Immature natural killer cell (primary cell): ENCODE data around the gene TSPAN17. TPM values are rescaled to one million over a fixed set of nuclear protein-coding genes. Genes with fewer than 3 reads are reported as not detected.
"Not testable (repeated sequence)": the region's sequence is repeated elsewhere in the genome, so short reads cannot be mapped to it uniquely, and the experiment has no call there.

Source experiments
- DNase-seq, 3 donors: peaks; one replicate each; pipeline ENCODE4 v3.0.0; 2022; ENCODE audit warnings: mixed read lengths in 1 of 3
- H3K27ac Mint-ChIP-seq, 6 donors: one replicate each; pipeline ENCODE4 v1.8.0; 2020; ENCODE audit warnings: mixed read lengths in 6 of 6, mild to moderate bottlenecking in 5 of 6, inconsistent platforms in 4 of 6, moderate library complexity in 3 of 6
- H3K27me3 Mint-ChIP-seq, 3 donors: one replicate each; pipeline ENCODE4 v1.8.0; 2020 to 2021; ENCODE audit warnings: low read depth in 3 of 3, mild to moderate bottlenecking in 3 of 3, mixed read lengths in 3 of 3, moderate library complexity in 3 of 3, inconsistent platforms in 1 of 3
- H3K36me3 Mint-ChIP-seq, 3 donors: one replicate each; pipeline ENCODE4 v1.8.0; 2020; ENCODE audit warnings: mixed read lengths in 3 of 3, inconsistent platforms in 2 of 3, mild to moderate bottlenecking in 2 of 3
- H3K4me1 Mint-ChIP-seq, 2 donors: one replicate each; pipeline ENCODE4 v1.8.0; 2020; ENCODE audit warnings: inconsistent platforms in 2 of 2, mild to moderate bottlenecking in 2 of 2, mixed read lengths in 2 of 2, moderate library complexity in 1 of 2
- H3K4me3 Mint-ChIP-seq, 5 donors: one replicate each; pipeline ENCODE4 v1.8.0; 2020; ENCODE audit warnings: mild to moderate bottlenecking in 5 of 5, mixed read lengths in 5 of 5, inconsistent platforms in 3 of 5, moderate library complexity in 3 of 5
- H3K9me3 Mint-ChIP-seq, 6 donors: one replicate each; pipeline ENCODE4 v1.8.0; 2020; ENCODE audit warnings: mild to moderate bottlenecking in 6 of 6, mixed read lengths in 6 of 6, inconsistent platforms in 4 of 6, moderate library complexity in 3 of 6
- polyA plus RNA-seq, 3 donors: library from polyadenylated mRNA; unstranded; fragments of 300-500 nt; fragmentation: Illumina TruSeq; gene quantifications; one replicate each; pipeline ENCODE4 v1.2.3, GENCODE V29; 2021

TSPAN17 gene, protein sequence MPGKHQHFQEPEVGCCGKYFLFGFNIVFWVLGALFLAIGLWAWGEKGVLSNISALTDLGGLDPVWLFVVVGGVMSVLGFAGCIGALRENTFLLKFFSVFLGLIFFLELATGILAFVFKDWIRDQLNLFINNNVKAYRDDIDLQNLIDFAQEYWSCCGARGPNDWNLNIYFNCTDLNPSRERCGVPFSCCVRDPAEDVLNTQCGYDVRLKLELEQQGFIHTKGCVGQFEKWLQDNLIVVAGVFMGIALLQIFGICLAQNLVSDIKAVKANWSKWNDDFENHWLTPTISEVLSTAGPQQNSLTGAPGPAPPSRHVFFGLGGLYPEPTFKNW
- 10 to 100 TPM; 45.2 to 53.0 (median 49.4) TPM for polyA plus RNA-seq

DNA sequence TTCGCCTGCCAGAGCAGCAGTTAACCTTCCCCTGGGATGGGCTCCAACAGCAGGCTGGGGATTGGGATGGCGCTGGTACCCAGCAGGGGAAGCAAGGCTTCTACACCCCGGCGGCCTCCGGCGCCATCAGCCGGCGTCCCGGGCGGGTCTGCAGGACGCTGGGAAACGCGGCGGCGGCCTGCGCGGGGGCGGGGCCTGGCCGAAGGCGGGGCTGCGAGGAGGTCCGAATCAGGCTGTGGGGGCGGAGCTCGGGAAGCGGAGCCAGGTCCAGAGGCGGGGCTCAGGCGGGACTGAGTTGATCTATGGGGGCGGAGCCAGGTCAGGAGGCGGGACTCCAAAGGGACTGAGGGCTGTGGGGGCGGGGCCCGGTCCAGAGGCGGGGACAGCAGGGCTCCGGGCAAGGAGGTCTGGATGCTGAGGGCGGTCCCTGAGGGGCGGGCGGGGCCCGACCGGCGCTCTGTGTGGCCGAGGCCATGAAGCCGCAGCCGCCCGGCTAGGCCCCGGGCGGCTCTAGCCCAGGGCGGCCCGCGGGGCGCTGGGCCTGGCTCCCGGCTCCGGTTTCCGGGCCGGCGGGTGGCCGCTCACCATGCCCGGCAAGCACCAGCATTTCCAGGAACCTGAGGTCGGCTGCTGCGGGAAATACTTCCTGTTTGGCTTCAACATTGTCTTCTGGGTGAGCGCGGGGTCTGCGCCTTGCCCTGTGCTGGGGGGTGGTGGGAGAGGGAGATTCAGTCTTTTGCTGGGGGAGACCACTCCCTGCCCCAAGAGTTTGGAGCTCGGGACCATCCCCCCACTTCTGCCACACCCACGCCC, at the start of gene TSPAN17:
TSS of gene TSPAN17 (plus strand) at position 455 of the 813 bp plus-strand sequence. CDS start at position 587, 132 bp downstream.
- Mint-ChIP-seq H3K36me3 (no peaks in the 10 kb centered on the region), H3K27me3 (peaks cover 0 to 5% (median 2%) of the 10 kb centered on the region in 3 donors), H3K27ac (peak within 1 kb of the TSS; percentile 83 to 88 (median 86)), H3K9me3 (no peaks in the 10 kb centered on the region), H3K4me3 (peak within 1 kb of the TSS; percentile 83 to 93 (median 88)), H3K4me1 (peaks cover 51 to 52% of the 10 kb centered on the region in 2 donors)
- DNase-seq = peak; percentile 97 to 98 (median 98)

DNA sequence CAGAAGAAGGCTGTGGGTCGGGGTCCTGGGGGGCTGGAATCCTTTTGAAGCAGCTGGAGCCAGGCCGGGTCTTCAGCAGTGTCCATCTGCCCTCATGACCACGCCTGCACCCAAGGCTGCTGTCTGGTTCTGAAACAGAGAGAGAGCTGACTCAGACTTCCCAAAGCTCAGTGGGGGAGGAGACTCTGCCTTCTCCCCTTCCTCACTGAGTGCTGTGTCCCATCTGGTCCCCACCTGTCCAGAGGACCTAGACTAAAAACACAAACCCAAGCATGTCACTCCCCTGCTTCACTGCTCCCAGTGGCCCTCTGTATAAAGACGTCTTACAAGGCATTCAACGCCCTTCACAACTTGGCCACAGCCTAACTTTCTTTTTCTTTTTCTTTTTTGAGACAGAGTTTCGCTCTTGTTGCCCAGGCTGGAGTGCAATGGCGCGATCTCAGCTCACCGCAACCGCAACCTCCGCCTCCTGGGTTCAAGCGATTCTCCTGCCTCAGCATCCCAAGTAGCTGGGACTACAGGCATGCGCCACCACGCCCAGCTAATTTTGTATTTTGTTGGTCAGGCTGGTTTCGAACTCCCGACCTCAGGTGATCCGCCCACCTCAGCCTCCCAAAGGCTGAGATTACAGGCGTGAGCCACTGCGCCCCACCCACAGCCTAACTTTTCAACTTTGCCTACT, 47.4 kb upstream of the TSPAN17 start:
- H3K9me3 Mint-ChIP-seq, H3K4me3 Mint-ChIP-seq, H3K4me1 Mint-ChIP-seq, DNase-seq, H3K36me3 Mint-ChIP-seq, H3K27ac Mint-ChIP-seq: not testable (repeated sequence)
- H3K27me3 Mint-ChIP-seq = peaks cover 0 to 10% (median 4%) of the 10 kb centered on the region in 3 donors

DNA sequence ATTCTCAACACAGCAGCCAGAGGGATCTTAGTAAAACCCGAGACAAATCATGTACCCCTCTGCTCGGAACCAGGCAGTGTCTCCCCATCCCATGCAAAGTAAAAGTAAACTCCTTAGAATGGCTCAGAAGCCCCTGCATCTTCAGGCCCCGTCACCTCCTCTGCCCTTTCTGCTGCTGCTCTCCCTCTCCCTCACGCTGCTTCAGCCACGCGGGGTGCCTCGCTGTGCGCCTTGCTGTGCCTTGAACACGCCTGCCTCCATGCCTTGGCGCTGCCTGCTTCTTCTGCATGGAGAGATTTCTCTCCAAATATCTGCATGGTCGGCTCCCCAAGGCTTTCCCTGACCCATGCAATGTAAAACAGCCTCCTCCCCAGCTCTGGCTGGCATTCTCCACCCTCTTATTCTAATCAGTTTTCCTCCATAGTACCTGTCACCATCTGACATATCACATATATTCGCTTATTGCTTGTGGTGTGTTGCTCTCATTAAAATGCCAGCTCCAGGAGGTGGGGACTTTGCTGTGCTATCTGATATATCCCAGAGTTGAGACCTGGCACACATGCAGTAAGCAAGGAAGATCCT, 45.3 kb upstream of the TSPAN17 start:
- Mint-ChIP-seq H3K36me3 (no peaks in the 10 kb centered on the region), H3K9me3 (no peaks in the 10 kb centered on the region), H3K27ac (no peak overlapping the region), H3K4me1 (peaks cover 0 to 1% of the 10 kb centered on the region in 2 donors), H3K4me3 (no peak overlapping the region), H3K27me3 (peaks cover 0 to 7% (median 4%) of the 10 kb centered on the region in 3 donors)
- DNase-seq = no peak

DNA sequence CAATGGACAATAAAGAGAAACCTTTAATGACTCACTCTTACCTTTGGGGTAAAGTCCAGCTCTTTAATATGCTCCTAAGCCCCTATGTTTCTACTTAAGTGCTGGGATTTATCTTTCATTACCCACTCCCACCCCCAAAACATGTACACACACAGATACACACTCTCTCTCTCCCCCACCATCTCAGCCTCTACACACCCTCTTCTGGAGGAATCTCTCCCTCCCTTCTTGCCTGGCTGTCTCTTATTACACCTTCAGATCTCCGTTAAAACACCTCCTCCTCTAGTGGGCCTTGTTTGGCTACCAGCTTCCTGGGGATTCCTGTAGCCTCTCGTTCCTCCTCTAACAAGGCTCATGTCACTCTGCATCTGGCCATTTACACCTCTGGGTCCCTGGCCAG, 44.2 kb upstream of the TSPAN17 start:
- Mint-ChIP-seq H3K36me3 (no peaks in the 10 kb centered on the region), H3K27ac (no peak overlapping the region), H3K4me1 (peaks cover 0 to 1% of the 10 kb centered on the region in 2 donors), H3K9me3 (no peaks in the 10 kb centered on the region), H3K4me3 (no peak overlapping the region), H3K27me3 (peaks cover 0 to 6% (median 4%) of the 10 kb centered on the region in 3 donors)
- DNase-seq = no peak

DNA sequence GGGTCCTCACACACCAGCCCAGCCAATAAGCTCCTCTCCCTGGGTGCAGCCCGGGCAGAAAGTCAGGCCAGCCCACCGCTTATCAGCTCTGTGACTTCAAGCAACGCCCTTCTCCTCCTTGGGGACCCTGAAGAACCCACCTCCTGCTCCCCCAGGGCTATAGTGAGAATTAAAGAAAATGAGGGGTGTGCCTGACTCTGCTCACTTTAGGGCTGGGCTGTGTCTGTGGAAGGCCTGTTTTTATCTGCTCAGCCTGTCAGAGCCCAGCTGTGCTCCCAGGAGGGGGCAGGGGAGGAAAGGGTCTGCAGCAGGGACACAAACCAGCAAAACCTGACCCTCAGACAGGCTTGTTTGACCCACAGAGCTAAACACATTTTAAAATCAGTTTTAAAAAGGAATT, 41.3 kb upstream of the TSPAN17 start:
- no peaks in the 10 kb centered on the region for H3K36me3 Mint-ChIP-seq
- peaks cover 10 to 14% of the 10 kb centered on the region in 2 donors for H3K4me1 Mint-ChIP-seq
- no peak overlapping the region for H3K27ac Mint-ChIP-seq
- no peak for DNase-seq
- H3K4me3 Mint-ChIP-seq = no peak overlapping the region
- H3K9me3 Mint-ChIP-seq = peaks cover 0 to 1% (median 0%) of the 10 kb centered on the region in 6 donors
- H3K27me3 Mint-ChIP-seq = peaks cover 6 to 15% (median 11%) of the 10 kb centered on the region in 3 donors

DNA sequence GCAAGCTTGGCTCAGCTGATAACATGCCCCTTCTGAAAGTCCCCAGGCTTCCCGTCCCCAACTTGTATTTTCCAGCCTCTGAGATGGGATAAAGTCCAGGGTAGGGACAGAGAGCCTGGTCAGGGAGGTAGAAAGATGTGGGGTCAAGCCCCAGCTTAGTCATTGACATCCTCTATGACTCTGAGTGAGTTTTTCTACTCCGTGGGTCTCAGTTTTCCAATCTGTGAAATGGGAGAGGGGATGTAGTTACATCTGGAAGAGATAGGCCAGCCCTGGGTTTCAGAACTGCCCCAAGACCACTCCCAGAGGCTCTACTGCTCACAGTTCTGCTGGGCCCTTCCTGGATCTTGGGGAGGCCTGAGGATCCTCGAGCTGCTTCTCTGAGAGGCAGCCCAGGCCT, 40.4 kb upstream of the TSPAN17 start:
- peaks cover 6 to 20% (median 16%) of the 10 kb centered on the region in 3 donors for H3K27me3 Mint-ChIP-seq
- no peak overlapping the region for H3K4me3 Mint-ChIP-seq
- peaks cover 0 to 1% (median 0%) of the 10 kb centered on the region in 6 donors for H3K9me3 Mint-ChIP-seq
- DNase-seq = no peak
- H3K36me3 Mint-ChIP-seq = no peaks in the 10 kb centered on the region
- H3K4me1 Mint-ChIP-seq = peaks cover 10 to 15% of the 10 kb centered on the region in 2 donors
- no peak overlapping the region for H3K27ac Mint-ChIP-seq

DNA sequence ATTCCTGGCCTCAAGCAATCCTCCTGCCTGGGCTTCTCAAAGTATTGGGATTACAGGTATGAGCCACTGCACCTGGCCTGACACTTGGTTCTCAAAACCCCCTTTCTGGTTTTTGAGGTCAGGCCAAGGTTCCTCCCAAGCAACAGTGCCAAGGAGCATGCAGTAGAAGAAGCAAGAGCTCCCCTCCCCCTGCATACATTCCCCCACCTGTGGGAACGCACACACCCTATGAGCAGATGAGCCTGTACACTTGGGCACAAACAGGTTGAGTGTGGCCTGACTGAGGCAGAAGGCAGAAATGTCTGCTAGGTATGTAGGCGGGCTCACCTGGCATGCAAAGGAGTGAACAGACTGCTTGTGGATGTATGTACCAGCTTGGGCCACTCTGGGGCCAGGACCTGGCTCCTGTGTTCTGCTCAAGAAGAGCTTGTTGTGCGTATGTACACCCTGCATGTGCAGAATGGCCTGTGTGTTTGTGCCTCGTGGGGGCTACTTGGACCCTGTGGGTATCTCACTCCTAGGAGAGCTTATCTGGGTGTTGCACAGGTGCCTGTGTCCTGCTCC, 39.1 kb upstream of the TSPAN17 start:
- no peak for DNase-seq
- H3K36me3 Mint-ChIP-seq = no peaks in the 10 kb centered on the region
- peaks cover 6 to 22% (median 20%) of the 10 kb centered on the region in 3 donors for H3K27me3 Mint-ChIP-seq
- peaks cover 10 to 15% of the 10 kb centered on the region in 2 donors for H3K4me1 Mint-ChIP-seq
- no peak overlapping the region for H3K27ac Mint-ChIP-seq
- H3K4me3 Mint-ChIP-seq = peak overlapping the region; percentile 85 to 94 (median 87)
- H3K9me3 Mint-ChIP-seq = peaks cover 0 to 1% (median 0%) of the 10 kb centered on the region in 6 donors

DNA sequence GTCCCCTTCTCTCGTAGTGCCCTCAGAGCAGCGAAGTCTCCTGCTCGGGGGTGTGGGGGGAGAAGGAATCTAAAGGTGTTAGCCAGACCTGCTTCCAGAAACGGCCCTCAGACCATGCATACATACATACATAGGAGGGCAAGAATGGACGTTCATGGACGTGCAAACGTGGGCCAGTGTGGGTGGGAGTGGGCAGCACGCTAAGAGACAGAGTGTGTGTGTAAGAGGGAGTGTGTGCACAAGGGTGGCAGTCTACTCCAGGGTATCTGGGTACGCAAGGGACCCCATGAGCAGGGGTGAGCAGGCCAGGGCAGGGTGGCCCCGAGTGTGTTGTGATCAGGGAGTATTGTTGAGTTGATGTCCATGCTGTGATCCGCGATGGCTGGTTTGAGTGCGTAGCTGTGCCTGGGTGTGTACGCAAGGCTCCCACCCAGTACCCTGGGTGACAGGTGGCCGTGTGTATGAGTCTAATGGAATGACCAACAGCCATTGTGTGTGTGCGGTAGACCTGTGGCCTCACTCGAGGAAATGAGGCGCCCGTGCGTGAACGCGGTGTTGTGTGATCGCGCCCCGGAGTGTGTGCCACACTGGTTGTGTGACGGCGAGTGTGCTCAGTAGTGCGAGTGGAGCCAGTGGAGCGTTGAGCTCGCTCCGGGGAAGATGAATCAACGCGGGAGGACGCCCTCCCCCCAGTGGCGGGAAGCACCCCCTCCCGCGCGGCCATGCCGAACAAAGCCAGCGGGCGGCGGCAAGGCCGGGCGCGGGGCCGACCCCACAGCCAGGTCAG, 38.2 kb upstream of the TSPAN17 start:
- Mint-ChIP-seq H3K36me3 (no peaks in the 10 kb centered on the region), H3K9me3 (peaks cover 0 to 1% (median 0%) of the 10 kb centered on the region in 6 donors), H3K4me1 (peaks cover 10 to 15% of the 10 kb centered on the region in 2 donors), H3K27ac (peak overlapping the region in 5 of 6 donors; percentile 20 to 75 (median 52)), H3K27me3 (peaks cover 7 to 26% (median 20%) of the 10 kb centered on the region in 3 donors), H3K4me3 (peak overlapping the region; percentile 85 to 94 (median 87))
- DNase-seq = no peak

DNA sequence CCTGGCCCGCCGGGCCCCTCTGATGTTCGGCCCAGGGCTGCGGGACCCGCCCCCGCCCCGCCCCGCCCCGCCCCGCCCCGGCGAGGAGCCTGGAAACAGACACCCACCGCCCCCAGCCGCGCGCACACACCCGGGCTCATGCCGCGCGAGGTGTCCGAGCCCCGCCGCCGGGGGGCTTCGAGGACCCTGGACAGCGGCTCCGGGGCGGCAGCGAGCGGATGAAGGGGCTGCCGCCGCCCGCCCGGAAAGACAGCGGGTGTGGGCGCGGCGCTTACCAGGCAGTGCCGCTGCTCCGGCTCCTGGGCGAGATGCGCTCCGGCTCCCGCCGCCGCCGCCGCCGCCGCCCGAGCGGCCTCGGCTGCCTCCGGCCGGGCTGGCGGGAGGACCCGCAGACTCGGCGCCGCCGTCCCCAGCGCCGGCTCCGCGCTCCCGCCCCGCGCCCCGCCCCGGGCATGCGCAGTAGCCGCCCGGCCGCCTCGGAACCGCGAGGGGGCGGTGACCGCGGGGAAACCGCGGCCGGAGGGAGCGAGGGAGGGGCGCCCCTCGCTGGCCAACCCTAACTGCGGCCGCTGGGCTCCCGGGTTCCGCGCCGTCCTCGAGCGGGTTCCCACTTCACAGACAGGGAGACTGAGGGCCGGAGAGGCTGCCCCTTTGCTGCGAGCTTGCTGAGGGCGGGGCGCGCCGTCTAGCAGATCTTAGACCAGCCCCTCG, 37.4 kb upstream of the TSPAN17 start, which contains the start of gene GPRIN1:
TSS of gene GPRIN1 (minus strand) at position 433 of the 711 bp plus-strand sequence. CDS start 10,322 bp downstream, outside the sequence.
- peak; percentile 60 to 65 (median 64) for DNase-seq
- Mint-ChIP-seq H3K27ac (peak within 1 kb of the TSS in 5 of 6 donors; percentile 20 to 75 (median 52)), H3K9me3 (peaks cover 0 to 1% (median 0%) of the 10 kb centered on the region in 6 donors), H3K4me1 (peaks cover 10 to 15% of the 10 kb centered on the region in 2 donors), H3K27me3 (peaks cover 8 to 28% (median 21%) of the 10 kb centered on the region in 3 donors), H3K36me3 (no peaks in the 10 kb centered on the region), H3K4me3 (peak within 1 kb of the TSS; percentile 85 to 94 (median 87))

DNA sequence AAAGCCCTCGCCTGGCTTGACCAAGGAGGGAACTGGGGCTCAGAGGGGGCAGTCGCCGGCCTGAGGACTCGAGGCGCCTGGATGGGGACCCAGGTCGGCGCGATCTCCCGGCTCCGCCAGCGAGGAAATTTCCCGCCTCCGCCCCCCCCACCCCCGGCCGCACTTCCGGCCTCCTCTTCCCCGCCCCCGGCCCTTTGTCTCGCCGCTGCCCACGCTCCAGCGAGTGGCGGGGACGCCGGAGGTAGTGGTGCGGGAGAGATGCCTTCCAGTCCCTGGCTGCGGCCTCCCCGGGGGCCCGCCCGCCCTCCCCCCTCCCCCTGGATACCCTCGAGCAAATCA, 36.9 kb upstream of the TSPAN17 start:
- Mint-ChIP-seq H3K27me3 (peaks cover 9 to 28% (median 22%) of the 10 kb centered on the region in 3 donors), H3K4me3 (peak overlapping the region; percentile 74 to 82 (median 78)), H3K36me3 (no peaks in the 10 kb centered on the region), H3K9me3 (peaks cover 0 to 1% (median 0%) of the 10 kb centered on the region in 6 donors), H3K27ac (no peak overlapping the region), H3K4me1 (peaks cover 10 to 15% of the 10 kb centered on the region in 2 donors)
- DNase-seq = no peak

DNA sequence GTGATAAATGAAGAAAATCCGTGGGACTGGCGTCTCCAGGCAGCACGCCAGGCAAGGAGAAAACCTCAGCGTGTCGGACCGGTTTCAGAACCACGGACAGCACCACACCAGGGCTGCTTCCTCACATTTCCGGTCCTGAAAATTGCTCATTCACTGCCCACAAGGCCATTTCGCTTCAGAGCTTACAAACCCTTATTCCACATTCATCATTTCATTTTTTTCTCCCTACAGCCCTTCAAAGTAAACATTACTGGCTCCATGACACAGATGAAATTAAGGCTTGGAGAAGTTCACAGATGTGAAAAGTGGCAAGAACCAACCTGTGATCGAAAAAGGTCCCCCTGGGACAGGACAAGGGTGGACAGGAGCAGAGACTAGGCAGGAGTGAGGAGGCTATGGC, 35.8 kb upstream of the TSPAN17 start:
- Mint-ChIP-seq H3K36me3 (no peaks in the 10 kb centered on the region), H3K9me3 (peaks cover 0 to 1% (median 0%) of the 10 kb centered on the region in 6 donors), H3K4me3 (peak overlapping the region; percentile 1 to 70 (median 50)), H3K4me1 (peaks cover 10 to 15% of the 10 kb centered on the region in 2 donors), H3K27ac (no peak overlapping the region), H3K27me3 (peaks cover 15 to 28% (median 25%) of the 10 kb centered on the region in 3 donors)
- peak; percentile 47 to 58 (median 57) for DNase-seq

DNA sequence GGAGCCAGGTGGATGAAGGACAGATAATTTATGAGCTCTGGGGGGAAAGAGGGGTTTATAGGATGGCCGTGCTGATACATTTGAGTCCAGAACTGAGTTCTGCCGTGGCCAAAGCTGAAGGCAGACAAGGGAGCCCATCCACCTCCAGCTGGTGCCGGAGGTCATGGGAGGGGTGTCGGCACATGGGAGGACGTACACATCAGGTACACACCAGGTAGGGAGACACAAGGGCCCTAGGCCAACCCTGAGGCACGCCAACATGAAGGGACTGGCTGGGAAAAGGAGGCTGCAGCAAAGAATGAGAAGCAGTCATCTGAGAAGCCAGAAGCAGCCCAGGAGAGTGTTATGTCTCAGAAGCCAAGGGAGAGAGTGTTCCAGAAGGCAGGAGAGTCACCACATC, 35.3 kb upstream of the TSPAN17 start:
- Mint-ChIP-seq H3K27ac (no peak overlapping the region), H3K4me3 (peak overlapping the region in 3 of 5 donors; percentile 7 to 64 (median 9)), H3K27me3 (peaks cover 15 to 28% (median 25%) of the 10 kb centered on the region in 3 donors), H3K4me1 (peaks cover 10 to 15% of the 10 kb centered on the region in 2 donors), H3K36me3 (no peaks in the 10 kb centered on the region), H3K9me3 (peaks cover 0 to 1% (median 0%) of the 10 kb centered on the region in 6 donors)
- no peak for DNase-seq
